Inflammatory macrophage treated with lipopolysaccharide for 1 hour (primary cell): ENCODE measurements around the gene PPM1H.
"Not testable (repeated sequence)": the region's sequence is repeated elsewhere in the genome, so short reads cannot be mapped to it uniquely, and the experiment has no call there.

Source experiments
- DNase-seq, 2 donors: peaks; one replicate each; pipeline ENCODE4 v3.0.0-alpha.2; 2020 to 2022

The PPM1H gene

GRCh38 chr12:62761658-62762057 lies 173.3 kb downstream of the PPM1H start:
- DNase-seq: no peak

- DNase-seq: no peak
Measured at GRCh38 chr12:62760779-62761178, 174.2 kb downstream of the PPM1H start.

DNA sequence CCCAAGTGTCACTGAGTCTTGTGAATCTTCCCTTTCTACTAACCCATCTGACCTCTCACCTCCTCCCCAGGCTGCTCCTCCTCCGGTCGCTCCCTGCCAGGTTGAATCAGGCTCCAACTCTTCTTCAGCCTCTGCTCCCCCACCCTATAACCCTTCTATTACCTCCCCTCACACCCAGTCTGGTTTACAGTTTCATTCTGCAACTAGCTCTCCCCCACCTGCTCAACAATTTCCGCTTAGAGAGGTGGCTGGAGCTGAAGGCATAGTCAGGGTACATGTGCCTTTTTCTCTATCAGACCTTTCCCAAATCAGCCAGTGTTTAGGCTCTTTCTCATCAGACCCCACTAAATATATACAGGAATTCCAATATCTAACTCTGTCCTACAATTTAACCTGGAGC lies 174.6 kb downstream of the PPM1H start:
- DNase-seq: not testable (repeated sequence)

DNA sequence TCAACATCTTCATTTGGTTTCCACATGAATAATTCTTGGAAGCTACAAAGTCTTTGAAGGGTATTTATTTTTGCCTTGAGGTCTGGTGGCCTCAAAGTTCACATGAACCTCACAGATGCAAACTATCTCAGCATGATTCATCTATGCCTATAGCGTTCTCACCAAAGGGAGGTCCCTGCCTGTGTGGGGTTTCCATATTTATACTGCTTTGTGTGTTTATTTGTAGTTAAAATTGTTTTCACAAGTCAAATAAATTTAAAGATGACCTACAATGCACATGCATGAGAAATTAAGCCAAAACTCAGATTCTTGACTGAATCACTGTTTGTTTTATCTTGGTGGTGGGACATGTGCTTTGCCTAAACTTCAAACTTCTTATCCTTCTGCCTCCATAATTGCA lies 176.7 kb downstream of the PPM1H start:
- DNase-seq: no peak

DNA sequence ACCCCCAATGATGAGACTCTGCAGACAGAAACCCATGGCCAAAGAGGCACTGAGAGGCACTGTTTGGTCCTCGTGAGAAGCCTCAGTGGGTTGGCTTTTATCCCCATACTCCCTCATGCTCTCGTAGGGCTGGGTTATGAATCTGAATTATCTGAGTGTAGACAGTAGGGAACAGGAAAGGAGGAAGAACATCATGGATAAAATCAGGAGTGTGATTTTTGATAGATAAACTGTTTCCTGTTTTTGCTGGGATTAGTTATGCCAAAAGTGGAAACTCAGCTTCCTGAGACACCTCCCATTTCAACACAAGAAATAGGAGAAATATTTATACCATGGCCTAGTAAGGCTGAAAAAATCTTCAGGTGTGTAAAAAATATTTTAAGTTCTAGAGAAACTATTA lies 177.9 kb downstream of the PPM1H start:
- DNase-seq: no peak

DNA sequence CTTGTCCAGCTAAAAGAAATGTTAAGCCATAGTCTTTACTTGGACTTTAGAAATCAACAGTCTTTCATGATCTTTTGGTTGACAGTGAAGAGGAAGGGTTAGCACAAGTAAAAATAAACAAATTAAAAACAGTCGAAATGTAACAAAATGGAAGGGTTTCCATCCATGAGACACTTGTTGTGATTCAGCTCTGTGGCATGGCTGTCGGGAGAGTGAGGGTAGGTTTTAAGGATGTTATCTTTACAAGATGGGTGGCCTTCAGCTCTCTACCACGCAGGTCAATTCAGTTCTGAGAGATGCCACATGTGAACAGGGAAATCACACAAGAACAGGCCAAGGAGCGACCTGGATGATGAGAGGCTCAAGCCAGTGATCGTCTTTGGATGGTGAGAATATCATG lies 180.2 kb downstream of the PPM1H start:
- DNase-seq: no peak

DNA sequence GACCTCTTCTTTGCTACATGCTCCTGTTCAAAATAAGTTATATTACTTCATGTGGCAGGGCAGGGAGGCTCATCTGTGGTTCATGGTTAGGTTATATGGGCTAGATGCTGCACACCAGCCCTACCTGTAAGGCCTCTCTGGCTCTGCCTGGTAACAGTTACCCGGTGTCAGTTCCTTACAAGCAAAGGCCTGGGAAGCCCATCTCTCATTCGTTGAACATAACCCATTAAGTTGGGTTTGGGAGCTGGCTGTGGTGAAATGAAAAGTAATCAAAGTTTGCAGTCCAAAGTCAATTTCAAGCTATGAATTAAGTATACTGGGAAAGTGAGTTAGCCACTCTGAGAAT lies 183.2 kb downstream of the PPM1H start:
- DNase-seq: no peak

DNA sequence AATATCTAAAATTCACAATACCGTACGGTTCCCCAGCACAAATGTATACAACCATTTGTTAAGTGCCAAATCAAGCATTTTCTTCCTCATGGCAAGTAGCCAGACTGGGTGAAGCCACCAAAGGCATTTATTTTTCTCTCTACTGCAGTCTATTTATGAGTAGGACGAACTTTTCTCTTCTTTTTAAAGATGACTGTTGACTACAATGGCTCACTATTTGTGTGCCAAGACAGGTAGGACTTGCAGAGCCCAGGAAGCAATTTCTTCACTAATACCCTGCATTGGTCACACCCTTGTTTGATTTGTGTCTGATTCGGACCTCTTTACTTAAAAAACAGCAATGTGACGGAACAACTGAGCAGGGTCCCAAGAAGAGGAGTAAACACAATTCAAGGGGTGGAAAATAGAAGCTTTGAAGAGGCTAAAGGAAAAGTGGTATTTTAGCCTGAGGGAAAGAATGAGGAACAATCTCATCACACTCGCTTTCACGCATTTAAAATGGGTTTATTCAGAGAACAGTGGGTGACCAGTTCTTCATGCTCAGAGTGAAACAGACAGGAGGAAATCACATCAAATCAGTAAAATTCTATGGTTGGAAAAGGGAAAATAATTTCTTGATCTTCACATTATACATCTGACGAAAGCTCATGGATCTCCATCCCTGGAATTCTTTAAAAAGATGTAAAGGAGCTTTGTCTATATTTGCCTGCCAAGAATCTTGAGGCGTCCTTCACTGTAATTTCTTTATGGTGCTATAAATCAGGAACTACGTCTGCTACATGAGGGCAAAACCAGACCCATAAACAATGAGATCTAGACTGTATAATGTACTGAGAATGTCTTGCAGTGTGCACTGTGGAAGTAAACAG lies 183.8 kb downstream of the PPM1H start:
- DNase-seq: no peak

GRCh38 chr12:62749586-62749985 lies 185.4 kb downstream of the PPM1H start:
- no peak for DNase-seq

DNA sequence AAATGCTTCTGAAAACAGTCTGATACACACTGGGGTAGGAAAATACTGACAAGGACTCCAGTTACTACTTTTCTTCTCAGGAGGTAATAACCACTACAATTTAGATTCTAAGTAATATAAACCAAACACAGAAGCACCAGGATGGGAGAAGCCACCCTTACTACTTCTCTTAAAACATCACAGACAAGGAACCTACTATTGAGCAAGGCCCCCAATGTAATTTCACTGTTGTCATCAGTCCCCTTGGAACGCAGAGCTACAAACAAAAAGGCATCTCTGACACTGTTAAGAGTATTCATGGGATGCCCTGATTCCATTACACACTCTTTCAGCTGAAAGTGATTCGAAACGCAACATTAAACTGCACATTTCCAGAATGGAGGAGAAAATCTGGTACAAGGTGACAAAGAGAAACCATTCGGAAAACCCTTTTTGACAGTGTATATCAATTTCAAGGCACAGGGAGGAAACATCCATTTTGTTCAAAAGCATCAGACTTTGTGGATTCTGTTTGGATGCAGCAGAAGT lies 185.9 kb downstream of the PPM1H start:
- peak in 1 of 2 donors; percentile 58 for DNase-seq

DNA sequence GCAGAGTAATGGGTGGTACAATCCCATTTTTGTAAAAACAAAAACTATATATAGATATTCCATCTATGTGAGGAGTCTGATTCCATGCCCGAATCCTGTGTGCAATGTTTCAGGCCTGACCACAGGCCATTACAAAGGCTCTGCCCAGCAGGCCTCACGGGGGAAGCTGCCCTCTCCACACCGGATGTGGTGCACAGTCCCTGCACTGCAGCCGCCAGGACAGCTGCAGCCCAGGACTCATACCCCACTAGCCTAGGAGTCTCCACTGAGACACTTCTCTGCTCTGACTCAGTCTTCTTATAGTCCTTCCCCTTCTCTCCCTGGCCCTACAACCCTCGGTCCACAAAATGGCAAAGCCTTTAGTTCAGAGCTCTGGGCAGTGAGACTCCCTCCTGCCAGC lies 190.4 kb downstream of the PPM1H start:
- DNase-seq: peak; percentile 55 to 67

- no peak for DNase-seq
Measured at GRCh38 chr12:62739266-62740015, 195.5 kb downstream of the PPM1H start.

DNA sequence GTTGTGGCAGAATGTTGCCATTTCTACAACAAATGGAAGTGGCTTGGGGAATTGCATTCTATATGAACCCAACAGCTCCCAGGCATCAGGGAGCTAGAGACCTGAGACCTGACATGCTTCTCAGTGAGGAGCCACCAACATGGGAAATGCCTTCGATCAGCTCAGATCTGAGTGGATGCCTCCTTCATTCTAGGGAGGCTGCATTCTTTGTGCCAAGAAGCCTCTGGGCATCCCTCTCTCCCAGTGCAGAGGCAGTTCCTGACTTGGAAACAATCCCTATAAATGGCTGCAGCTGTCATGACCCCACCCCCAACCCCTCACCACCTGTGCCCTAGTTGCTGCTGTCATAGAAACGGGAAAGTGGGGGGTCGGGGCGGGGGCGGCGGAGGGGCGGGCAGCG lies 196.3 kb downstream of the PPM1H start:
- DNase-seq: no peak

DNA sequence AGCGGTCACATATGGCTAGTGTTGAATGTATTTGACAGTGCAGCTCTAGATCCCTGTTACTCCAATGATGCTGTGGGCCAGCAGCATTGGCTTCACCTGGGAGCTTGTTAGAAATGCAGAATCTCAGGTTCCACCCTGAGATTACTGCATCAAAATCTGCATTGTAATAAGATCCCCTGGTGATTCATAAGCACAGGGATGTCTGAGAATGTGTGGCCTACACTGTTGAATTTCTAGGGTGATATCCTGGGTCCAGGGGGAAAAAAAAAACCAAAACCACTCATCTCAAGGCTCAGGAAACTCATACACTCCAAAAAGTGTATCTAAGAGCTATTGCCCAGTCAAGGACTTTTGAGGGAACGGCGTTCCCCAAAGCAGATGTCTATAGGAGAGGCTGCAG lies 196.8 kb downstream of the PPM1H start:
- no peak for DNase-seq

DNA sequence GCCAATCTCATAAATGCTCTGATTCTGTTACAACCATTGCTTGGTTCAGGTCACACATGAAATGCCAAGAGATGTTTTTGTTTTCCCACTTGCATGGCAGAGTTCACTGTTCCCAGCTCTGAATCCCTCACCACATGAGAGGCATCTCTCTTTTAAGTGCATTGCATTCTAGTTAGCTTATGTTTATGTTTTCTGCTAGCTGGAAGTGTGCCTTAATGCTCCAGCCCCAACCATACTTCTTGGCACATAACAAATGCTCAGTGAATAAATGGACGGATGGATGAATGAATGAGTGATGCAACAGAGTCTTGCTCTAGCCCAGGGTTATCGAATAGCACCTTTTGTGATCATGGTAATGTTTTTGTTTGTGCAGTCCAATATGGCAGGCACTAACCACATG lies 197.3 kb downstream of the PPM1H start:
- no peak for DNase-seq

- no peak for DNase-seq
Measured at GRCh38 chr12:62737188-62737587, 197.8 kb downstream of the PPM1H start.

GRCh38 chr12:62736596-62736995 lies 198.4 kb downstream of the PPM1H start:
- DNase-seq: no peak

DNA sequence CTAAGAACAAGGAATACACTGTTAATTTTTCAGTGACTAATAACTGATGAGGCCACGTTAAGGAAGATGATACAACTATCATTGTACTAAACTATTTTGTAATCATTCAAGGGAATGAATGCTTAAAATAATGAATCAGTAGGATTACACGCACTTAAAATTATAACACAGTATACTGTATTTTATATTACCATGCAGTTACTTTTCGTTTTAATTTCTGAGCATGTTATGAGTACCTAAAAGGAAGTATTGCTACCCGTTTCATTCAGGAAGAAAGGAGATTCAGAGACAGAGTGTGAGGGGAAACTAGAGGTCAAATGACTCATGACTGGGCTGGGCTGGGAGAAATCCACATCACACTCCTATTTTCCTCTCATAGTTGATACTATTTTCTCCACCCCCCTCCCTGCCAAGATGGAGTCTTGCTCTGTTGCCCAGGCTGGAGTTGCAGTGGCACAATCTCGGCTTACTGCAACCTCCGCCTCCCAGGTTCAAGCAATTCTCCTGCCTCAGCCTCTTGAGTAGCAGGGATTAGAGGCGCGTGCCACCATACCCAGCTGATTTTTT lies 202.0 kb downstream of the PPM1H start:
- peak; percentile 68 to 75 for DNase-seq

- DNase-seq: peak; percentile 76 to 79
Measured at GRCh38 chr12:62731055-62731820, 203.7 kb downstream of the PPM1H start.

DNA sequence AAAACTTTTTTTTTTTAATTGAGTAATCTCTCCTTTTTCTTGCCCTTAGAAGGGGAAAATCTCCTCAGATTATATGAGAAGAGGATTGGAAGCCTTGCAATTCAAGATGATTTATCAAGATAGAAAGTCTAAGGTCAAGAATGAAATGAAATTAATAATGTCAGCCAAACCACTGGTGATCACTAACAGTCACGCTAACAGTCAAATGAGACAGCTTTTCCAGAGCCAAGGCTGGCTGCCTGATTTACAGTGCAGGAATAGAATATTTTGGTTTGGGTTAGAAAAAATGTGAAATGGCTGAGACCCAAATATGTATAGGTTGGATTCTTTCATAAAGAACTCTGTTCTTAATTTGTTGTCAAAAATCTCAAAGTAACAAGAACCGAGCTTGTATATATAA lies 204.3 kb downstream of the PPM1H start:
- DNase-seq: peak in 1 of 2 donors; percentile 16

DNA sequence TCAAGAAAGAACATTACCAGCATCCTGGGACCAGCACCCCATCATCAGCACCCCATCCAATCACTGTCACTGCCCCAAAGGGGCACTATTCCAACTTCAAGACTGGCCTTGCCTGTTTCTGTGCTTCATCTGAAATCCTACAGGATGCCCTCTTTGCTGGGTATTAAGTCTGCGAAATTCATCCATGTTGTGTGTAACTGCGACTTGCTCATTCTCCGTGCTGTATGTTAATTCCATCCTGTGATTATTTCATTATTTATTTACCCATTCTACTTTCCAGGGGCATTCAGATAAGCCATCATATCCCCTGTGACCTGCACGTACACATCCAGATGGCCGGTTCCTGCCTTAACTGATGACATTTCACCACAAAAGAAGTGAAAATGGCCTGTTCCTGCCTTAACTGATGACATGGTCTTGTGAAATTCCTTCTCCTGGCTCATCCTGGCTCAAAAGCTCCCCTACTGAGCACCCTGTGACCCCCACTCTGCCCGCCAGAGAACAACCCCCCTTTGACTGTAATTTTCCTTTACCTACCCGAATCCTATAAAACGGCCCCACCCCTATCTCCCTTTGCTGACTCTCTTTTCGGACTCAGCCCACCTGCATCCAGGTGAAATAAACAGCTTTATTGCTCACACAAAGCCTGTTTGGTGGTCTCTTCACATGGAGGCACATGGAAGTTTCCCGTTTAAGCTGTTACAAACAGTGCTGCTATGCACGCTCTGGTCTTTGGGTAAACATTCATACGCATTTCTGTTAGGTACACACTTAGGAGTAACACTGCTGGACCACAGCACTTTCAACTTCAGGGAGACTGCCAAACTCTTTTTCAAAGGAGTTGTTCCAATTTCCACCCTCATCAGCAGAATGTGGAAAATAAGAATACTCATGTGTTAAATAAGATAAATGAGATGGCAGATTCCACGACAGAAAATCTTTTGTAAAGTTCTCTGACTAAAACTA lies 205.1 kb downstream of the PPM1H start:
- DNase-seq: not testable (repeated sequence)

- peak in 1 of 2 donors; percentile 51 for DNase-seq
Measured at GRCh38 chr12:62728741-62729140, 206.2 kb downstream of the PPM1H start.
